ENCODE measurements around the gene SPATA13.
"Not testable (repeated sequence)": the region's sequence is repeated elsewhere in the genome, so short reads cannot be mapped to it uniquely, and the experiment has no call there.

DNA sequence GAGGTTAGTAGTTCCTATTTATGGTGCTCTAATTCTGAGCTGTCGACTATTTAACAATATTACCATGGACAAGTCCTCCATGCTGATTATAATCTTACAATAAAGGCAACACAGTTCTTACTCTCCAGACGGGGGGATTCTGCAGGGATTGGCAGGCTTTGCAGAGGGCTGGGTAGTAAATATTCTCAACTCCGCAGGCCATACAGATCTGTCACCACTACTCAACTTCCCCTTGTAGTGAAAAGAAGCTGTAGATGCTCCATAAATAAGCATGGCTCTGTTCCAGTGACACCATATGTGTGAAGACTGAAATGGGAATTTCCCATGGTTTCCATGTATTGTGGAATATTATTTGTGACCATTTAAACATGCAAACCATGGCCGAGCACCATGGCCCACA lies 158.4 kb downstream of the SPATA13 start:
- not testable (repeated sequence) for TF ChIP-seq POLR2A (IDR thresholded peaks at IDR 0.05)
- TF ChIP-seq, protein P1, sequence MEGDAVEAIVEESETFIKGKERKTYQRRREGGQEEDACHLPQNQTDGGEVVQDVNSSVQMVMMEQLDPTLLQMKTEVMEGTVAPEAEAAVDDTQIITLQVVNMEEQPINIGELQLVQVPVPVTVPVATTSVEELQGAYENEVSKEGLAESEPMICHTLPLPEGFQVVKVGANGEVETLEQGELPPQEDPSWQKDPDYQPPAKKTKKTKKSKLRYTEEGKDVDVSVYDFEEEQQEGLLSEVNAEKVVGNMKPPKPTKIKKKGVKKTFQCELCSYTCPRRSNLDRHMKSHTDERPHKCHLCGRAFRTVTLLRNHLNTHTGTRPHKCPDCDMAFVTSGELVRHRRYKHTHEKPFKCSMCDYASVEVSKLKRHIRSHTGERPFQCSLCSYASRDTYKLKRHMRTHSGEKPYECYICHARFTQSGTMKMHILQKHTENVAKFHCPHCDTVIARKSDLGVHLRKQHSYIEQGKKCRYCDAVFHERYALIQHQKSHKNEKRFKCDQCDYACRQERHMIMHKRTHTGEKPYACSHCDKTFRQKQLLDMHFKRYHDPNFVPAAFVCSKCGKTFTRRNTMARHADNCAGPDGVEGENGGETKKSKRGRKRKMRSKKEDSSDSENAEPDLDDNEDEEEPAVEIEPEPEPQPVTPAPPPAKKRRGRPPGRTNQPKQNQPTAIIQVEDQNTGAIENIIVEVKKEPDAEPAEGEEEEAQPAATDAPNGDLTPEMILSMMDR (IDR thresholded peaks at IDR 0.05) = not testable (repeated sequence)

All from adrenal gland (tissue), 5 donors.